Measurements from ENCODE around the gene MOK.

GRCh38 chr14:102185360-102185759, 119.6 kb downstream of the MOK start:
- TF ChIP-seq POLR2A (IDR thresholded peaks at IDR 0.05) (no peak), CTCF (IDR thresholded peaks at IDR 0.05) (no peak), POLR2AphosphoS5 (IDR thresholded peaks at IDR 0.05) (no peak)

Measured in breast epithelium (tissue), 3 donors.